Measurements from ENCODE around the gene SLC7A11.
"Not testable (repeated sequence)": the region's sequence is repeated elsewhere in the genome, so short reads cannot be mapped to it uniquely, and the experiment has no call there.

Gene SLC7A11

GRCh38 chr4:138223231-138223910, 18.8 kb downstream of the SLC7A11 start:
- DNase-seq (ENCODE audit: low read depth, low spot score) = no peak
- no peak for TF ChIP-seq CTCF (IDR thresholded peaks at IDR 0.05; ENCODE audit: low read depth, low read length)
- H3K4me3 ChIP-seq (ENCODE audit: low read depth, low read length) = no peak overlapping the region
- in situ Hi-C loops (cut with HindIII; ENCODE audit: low sequenced_read_pairs) = no loop called here

- H3K4me3 ChIP-seq (ENCODE audit: low read depth, low read length) = no peak overlapping the region
- peak; percentile 64 for DNase-seq (ENCODE audit: low read depth, low spot score)
- in situ Hi-C loops (cut with HindIII; ENCODE audit: low sequenced_read_pairs) = no loop called here
- no peak for TF ChIP-seq CTCF (IDR thresholded peaks at IDR 0.05; ENCODE audit: low read depth, low read length)
Measured at GRCh38 chr4:138222046-138222445, 20.1 kb downstream of the SLC7A11 start.

- no peak for DNase-seq (ENCODE audit: low read depth, low spot score)
- H3K4me3 ChIP-seq (ENCODE audit: low read depth, low read length) = no peak overlapping the region
- in situ Hi-C loops (cut with HindIII; ENCODE audit: low sequenced_read_pairs) = no loop called here
- TF ChIP-seq CTCF (IDR thresholded peaks at IDR 0.05; ENCODE audit: low read depth, low read length) = no peak
Measured at GRCh38 chr4:138218976-138219375, 23.2 kb downstream of the SLC7A11 start.

- DNase-seq (ENCODE audit: low read depth, low spot score) = no peak
- TF ChIP-seq CTCF (IDR thresholded peaks at IDR 0.05; ENCODE audit: low read depth, low read length) = no peak
- no peak overlapping the region for H3K4me3 ChIP-seq (ENCODE audit: low read depth, low read length)
- in situ Hi-C loops (cut with HindIII; ENCODE audit: low sequenced_read_pairs) = no loop called here
Measured at GRCh38 chr4:138217567-138217966, 24.6 kb downstream of the SLC7A11 start.

- TF ChIP-seq CTCF (IDR thresholded peaks at IDR 0.05; ENCODE audit: low read depth, low read length) = no peak
- in situ Hi-C loops (cut with HindIII; ENCODE audit: low sequenced_read_pairs) = no loop called here
- no peak overlapping the region for H3K4me3 ChIP-seq (ENCODE audit: low read depth, low read length)
- no peak for DNase-seq (ENCODE audit: low read depth, low spot score)
Measured at GRCh38 chr4:138216272-138216867, 25.8 kb downstream of the SLC7A11 start.

- in situ Hi-C loops (cut with HindIII; ENCODE audit: low sequenced_read_pairs); DNase-seq (ENCODE audit: low read depth, low spot score); H3K4me3 ChIP-seq (ENCODE audit: low read depth, low read length): not testable (repeated sequence)
Measured at GRCh38 chr4:138210576-138210975, 31.6 kb downstream of the SLC7A11 start.

GRCh38 chr4:138209094-138209493, 33.1 kb downstream of the SLC7A11 start:
- no peak for DNase-seq (ENCODE audit: low read depth, low spot score)
- no peak overlapping the region for H3K4me3 ChIP-seq (ENCODE audit: low read depth, low read length)
- no peak for TF ChIP-seq CTCF (IDR thresholded peaks at IDR 0.05; ENCODE audit: low read depth, low read length)
- in situ Hi-C loops (cut with HindIII; ENCODE audit: low sequenced_read_pairs) = no loop called here
